GM18519 (cell line): ENCODE data around the gene SNX22.
A peak's percentile ranks its signal among the peaks of the same experiment; 100 is the strongest.

Experiments
- ATAC-seq: cut with Tn5 transposase; IDR thresholded peaks from one replicate; pipeline ENCODE4 v1.9.1; 2021; ENCODE audit warnings: mild to moderate bottlenecking, moderate library complexity; ENCODE audit not compliant: unreplicated experiment, low FRiP score

SNX22 gene

GRCh38 chr15:64153480-64154367 is 2.2 kb downstream of the SNX22 start:
- peak; percentile 48 for ATAC-seq

GRCh38 chr15:64155802-64156651 is 4.5 kb downstream of the SNX22 start:
- no peak for ATAC-seq

- no peak for ATAC-seq
These were observed 5.3 kb downstream of the SNX22 start for GRCh38 chr15:64156652-64157331.

GRCh38 chr15:64157599-64158125 is 6.1 kb downstream of the SNX22 start:
- no peak for ATAC-seq

- no peak for ATAC-seq
These were observed 7.0 kb downstream of the SNX22 start for GRCh38 chr15:64158363-64159134.

- ATAC-seq = no peak
These were observed 10.4 kb downstream of the SNX22 start for GRCh38 chr15:64161688-64162477.

- ATAC-seq = peak; percentile 2
These were observed 10.9 kb downstream of the SNX22 start for GRCh38 chr15:64162478-64162868.

- peak; percentile 80 for ATAC-seq
These were observed 11.5 kb downstream of the SNX22 start, which contains the start of gene PPIB for GRCh38 chr15:64162869-64163658. Gene PPIB (minus strand): TSS chr15:64163022. CDS start chr15:64162986, 36 bp downstream.

GRCh38 chr15:64163659-64164362 is 12.3 kb downstream of the SNX22 start:
- no peak for ATAC-seq

- ATAC-seq = no peak
These were observed 12.9 kb downstream of the SNX22 start for GRCh38 chr15:64164436-64164835.

- ATAC-seq = no peak
These were observed 14.8 kb downstream of the SNX22 start for GRCh38 chr15:64166102-64166890.

- no peak for ATAC-seq
These were observed 28.8 kb downstream of the SNX22 start for GRCh38 chr15:64180235-64180824.

GRCh38 chr15:64182859-64183370 is 31.4 kb downstream of the SNX22 start:
- ATAC-seq = no peak

- no peak for ATAC-seq
These were observed 33.8 kb downstream of the SNX22 start for GRCh38 chr15:64185146-64185911.

GRCh38 chr15:64187396-64188191 is 36.1 kb downstream of the SNX22 start:
- ATAC-seq = no peak
